Measurements from ENCODE around the gene SUSD1.

SUSD1 gene

GRCh38 chr9:112037281-112038016, 137.6 kb downstream of the SUSD1 start:
- no peak for DNase-seq

GRCh38 chr9:112035166-112035826, 139.8 kb downstream of the SUSD1 start:
- DNase-seq: no peak

DNA sequence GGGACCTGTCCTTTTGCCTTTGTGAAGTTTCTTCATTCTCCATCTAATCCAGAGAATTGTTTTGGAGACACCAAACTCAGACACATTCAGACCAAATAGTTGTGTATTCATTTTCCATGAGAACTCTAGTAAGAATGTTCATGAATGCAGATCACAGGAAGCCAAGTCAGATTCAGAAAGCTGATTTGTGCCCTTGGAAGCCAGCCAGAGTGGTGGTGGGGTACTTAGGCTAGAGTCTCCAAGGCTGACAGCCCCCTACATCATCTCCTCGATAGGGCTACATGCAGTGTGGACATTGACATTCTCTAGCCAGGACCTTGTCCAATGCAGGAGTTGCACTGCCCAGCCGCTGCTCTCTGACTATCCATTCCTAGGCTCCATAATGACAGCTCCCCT, 140.9 kb downstream of the SUSD1 start:
- no peak for DNase-seq

DNA sequence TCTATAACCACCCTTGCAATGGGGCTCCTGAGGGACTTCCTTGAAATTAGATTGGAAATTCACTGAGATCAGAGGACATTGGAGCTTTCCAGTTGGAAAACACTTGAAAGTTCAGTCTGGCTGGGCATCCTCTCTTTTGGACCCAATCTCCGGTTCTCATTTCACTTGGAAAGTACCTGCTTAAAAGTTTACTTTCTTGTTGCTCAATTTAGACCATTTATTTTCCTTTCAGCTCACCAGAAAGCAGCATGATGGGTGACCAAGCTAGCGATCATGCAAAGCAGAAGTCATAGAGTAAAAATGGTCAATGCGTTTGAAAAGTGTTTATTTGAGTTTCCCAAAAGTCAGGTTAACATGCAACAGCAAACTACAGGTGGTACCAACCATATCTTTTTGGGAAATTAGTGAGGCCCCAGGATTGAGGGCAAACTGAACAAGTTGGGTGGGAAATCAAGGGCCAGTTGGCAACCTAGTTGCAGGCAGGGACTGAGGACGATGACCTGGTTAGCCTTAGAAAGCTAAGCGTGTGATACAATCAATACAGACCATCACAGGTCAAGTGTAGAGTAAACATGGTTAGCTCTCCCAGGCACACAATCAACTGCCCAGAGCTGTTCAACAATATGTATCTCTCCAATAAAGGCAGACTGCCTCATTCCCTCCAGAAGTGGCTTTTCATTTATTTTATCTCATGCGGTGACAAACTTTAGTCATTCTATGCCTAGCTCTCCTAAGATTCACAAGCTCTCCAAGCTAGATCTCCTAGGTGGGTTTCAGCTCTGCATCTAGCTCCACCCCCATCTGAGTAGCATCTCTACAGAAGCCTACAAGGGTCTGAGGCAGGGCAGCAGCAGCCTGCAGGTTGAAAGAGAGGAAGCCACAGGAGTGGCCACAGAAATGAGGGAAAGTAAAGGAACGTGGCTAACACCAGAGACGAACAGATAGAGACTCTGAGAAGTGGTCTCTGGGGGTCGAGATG, 141.6 kb downstream of the SUSD1 start:
- no peak for DNase-seq

DNA sequence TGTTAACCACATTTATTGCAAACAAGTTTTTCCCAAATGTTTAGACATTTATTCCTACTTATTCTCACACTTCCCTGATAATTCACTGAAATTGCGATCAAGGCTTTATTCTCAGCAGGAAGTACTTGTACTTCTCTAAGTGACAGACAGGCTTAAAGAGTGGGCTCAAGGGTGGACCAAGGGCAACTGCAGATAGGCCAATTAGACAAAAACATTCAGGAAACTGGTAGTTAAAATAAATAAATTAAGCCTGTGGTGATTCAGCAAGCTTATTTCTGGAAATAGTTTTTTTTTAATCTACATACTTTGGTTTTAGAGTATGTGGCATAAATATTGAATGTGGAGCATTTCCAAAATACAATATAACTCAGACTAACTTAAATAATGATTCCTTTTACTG, 142.4 kb downstream of the SUSD1 start:
- no peak for DNase-seq

DNA sequence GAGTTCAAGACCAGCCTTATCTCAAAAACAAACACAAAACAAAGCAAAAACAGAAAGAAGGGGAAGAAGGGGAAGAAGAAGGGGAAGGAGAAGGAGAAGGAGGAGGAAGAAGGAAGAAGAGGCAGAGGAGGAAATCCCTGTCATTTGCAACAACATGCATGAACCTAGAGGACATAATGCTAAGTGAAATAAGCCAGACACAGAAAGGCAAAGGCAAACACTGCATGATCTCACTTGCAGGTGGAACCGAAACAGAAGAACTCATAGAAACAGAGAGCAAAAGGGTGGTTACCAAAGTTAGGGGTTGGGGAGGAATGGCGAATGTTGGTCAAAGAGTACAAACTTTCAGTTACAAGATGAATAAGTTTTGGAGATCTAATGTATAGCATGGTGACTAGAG, 143.1 kb downstream of the SUSD1 start:
- no peak for DNase-seq

GRCh38 chr9:112031400-112031799, 143.7 kb downstream of the SUSD1 start:
- no peak for DNase-seq

GRCh38 chr9:112029921-112030444, 145.1 kb downstream of the SUSD1 start:
- no peak for DNase-seq

DNA sequence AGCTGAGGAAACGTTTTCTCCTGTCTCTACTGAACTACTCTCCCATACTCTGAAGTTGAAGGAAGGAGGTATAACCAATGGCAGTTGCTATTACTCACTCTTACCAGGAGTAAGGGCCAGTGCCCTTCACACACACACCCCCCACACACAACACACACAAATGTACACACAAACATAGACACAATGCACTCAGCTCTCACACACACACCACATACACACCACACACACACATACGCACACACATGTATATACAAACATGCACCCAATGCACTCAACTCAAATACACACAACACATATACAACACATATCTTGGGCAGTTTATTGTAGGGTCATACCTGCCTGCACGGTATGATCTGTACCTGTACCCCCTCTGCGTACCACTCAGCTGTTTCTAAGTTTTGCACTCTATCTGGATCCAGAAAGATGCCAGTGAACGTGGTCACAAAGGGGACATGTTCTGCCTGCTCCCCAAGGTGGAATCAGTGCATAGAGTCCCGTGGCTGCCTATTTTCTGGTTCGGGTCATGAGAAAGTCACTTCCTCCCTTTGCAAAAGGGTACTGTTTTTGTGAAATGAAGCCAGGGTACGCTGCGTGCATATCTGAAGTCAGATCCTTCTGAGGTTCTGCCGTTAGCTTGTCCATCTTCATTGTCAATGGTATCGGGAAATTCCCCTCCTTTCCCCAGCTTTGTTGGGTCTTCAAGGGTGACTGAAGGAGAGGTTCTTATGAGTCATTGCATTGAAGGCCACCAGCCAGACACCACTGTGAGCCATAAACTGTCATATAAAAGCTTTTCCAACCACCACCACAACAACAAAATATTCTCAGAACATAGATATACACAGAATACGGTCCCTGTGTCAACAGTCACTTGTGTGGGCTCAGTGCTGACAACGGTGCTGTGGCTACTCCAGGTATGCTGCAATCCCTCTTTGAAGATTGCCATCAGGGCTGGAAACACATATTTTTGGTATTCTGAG, 146.6 kb downstream of the SUSD1 start:
- no peak for DNase-seq

- no peak for DNase-seq
Measured at GRCh38 chr9:112025850-112026249, 149.2 kb downstream of the SUSD1 start.

DNA sequence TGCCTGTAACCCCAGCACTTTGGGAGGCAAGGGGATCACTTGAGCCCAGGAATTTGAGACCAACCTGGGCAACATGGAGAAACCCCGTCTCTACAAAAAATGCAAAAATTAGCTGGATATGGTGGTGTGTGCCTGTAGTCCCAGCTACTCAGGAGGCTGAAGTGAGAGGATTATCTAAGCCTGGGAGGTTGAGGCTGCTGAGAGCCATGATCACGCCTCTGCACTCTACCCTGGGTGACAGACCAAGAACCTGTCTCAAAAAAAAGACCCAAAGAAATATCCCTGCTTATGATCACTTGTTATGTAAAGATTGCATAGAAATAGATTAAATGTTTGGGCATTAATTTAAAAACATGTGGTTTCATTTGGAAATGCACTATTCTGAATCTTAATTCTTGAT, 153.4 kb downstream of the SUSD1 start:
- DNase-seq: no peak

DNA sequence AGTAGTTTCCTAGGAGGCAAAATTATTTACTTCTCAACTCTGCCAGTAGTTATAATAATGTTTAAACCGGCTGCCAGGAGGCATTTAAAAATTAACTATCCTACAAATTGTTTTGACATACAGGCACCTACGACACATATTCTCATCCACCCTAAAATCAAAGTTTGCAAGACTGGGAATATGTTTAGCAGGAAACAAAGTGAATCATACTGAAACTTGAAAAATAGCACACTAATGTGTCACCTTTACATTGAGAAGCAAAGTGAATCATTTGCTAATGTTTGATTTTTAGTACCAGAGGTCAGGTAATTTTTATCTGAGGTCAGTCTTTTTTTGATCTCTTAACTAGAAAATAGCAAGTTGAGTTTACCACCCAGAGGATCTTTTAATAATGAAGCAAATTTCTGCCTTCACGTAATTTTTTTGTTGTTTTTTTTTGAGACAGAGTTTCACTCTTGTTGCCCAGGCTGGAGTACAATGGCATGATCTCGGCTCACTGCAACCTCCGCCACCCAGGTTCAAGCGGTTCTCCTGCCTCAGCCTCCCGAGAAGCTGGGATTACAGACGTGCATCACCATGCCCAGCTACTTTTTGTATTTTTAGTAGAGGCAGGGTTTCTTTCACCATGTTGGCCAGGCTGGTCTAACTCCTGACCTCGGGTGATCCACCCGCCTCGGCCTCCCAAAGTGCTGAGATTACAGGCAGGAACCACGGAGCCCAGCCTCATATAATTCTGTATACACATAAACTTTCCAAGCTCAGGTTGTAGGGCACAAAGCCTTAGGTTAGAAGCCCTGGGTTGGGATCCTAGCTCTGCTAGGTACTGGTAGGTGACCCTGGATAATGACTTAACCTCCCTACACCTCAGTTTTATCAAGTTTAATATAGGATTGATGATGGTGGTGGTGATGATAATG, 154.2 kb downstream of the SUSD1 start:
- no peak for DNase-seq

DNA sequence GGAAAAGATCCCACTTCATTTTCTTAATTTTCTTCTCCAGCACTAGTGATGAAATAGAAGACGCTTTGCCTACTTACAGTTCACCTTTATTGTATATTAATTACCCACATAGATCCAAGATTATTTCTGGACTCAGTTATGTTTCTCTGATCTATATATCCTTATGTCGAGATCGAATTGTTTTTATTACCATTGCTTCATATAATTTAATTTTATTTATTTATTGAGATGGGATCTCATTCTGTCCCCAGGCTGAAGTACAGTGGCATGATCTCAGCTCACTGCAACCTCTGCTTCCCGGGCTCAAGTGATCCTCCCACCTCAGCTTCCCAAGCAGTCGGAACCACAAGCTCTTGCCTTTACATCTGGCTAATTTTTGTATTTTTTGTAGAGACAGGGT, 157.2 kb downstream of the SUSD1 start:
- DNase-seq: no peak

GRCh38 chr9:112015736-112016135, 159.4 kb downstream of the SUSD1 start:
- DNase-seq: no peak

DNA sequence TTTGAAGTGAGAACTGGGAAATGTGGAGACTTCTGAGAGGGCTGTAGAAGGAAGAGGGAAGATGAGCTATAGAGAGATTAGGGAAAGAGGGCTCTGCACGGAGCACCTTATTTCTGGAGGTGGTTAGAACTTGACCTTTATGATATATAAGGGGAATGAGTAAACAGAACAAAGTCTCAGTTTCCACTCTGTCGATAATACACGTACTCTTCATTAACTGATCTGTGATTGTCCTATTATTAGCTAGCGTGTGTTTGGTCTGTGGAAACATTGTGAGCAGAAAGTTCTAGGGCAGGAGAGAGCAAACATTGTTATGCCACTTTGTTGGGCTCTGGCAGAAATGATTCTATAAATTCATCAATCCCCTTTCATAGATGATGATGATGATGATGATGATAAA, 159.9 kb downstream of the SUSD1 start:
- DNase-seq: no peak

GRCh38 chr9:112013266-112013665, 161.8 kb downstream of the SUSD1 start:
- no peak for DNase-seq

GRCh38 chr9:112012026-112012902, 162.8 kb downstream of the SUSD1 start:
- DNase-seq: no peak

GRCh38 chr9:112011051-112011620, 164.0 kb downstream of the SUSD1 start:
- no peak for DNase-seq

- DNase-seq: no peak
Measured at GRCh38 chr9:112010537-112010936, 164.6 kb downstream of the SUSD1 start.
